OCI-LY3 (cell line): ENCODE data around the gene PCNX1.
A peak's percentile ranks its signal among the peaks of the same experiment; 100 is the strongest.

ENCODE experiments used
- H2AFZ ChIP-seq: fragments of 200-600, 300-600 bp; shearing (Covaris generic); 2 replicates; pipeline ENCODE4 v1.6.0; 2014; ENCODE audit warnings: antibody characterized with exemption, low read depth, low read length
- H3K27ac ChIP-seq: fragments of 200-600, 300-600 bp; sonication (generic); 2 replicates; pipeline ENCODE4 v1.5.1; 2014; ENCODE audit warnings: mild to moderate bottlenecking, low read length, moderate library complexity, mixed read lengths
- H3K27me3 ChIP-seq: fragments of 200-600, 300-600 bp; sonication (generic); 2 replicates; pipeline ENCODE4 v1.6.1; 2014; ENCODE audit warnings: low read depth, low read length, mixed read lengths
- H3K36me3 ChIP-seq: fragments of 200-600, 300-600 bp; sonication (generic); replicated peaks from 2 replicates; pipeline ENCODE3; 2014; ENCODE audit warnings: low read depth, low read length, mixed read lengths
- H3K4me1 ChIP-seq: fragments of 300-600, 200-600 bp; sonication (generic); 2 replicates; pipeline ENCODE4 v1.6.1; 2014; ENCODE audit warnings: low read length, mixed read lengths
- H3K4me2 ChIP-seq: fragments of 200-600, 300-600 bp; sonication (generic); 2 replicates; pipeline ENCODE4 v1.6.1; 2014; ENCODE audit warnings: low read length, mixed read lengths
- H3K4me3 ChIP-seq: fragments of 300-600, 200-600 bp; sonication (generic); 2 replicates; pipeline ENCODE4 v1.5.1; 2014; ENCODE audit warnings: antibody characterized with exemption, mild to moderate bottlenecking, low read length, moderate library complexity
- H3K79me2 ChIP-seq: fragments of 300-600, 200-600 bp; shearing (Covaris generic); 2 replicates; pipeline ENCODE4 v1.6.1; 2014; ENCODE audit warnings: mild to moderate bottlenecking, low read length, mixed read lengths
- H3K9ac ChIP-seq: fragments of 300-600, 200-600 bp; shearing (Covaris generic); 2 replicates; pipeline ENCODE4 v1.6.0; 2014; ENCODE audit warnings: mild to moderate bottlenecking, low read length, moderate library complexity
- H3K9me3 ChIP-seq: fragments of 200-600, 300-600 bp; shearing (Covaris generic); 2 replicates; pipeline ENCODE4 v1.6.1; 2014; ENCODE audit warnings: low read length, mixed read lengths; ENCODE audit not compliant: insufficient read depth
- H4K20me1 ChIP-seq: fragments of 200-600, 300-600 bp; sonication (generic); 2 replicates; pipeline ENCODE4 v1.6.1; 2016; ENCODE audit warnings: low read length, mixed read lengths; ENCODE audit not compliant: insufficient read depth
- CTCF ChIP-seq: fragments of 200-600, 300-600 bp; sonication (generic); IDR thresholded peaks from 2 replicates; pipeline ENCODE4 v1.5.1; 2014; ENCODE audit warnings: antibody characterized with exemption, low read length, low read depth
- EZH2phosphoT487 ChIP-seq: fragments of 200-600 bp; shearing (Covaris generic); IDR thresholded peaks from 2 replicates; pipeline ENCODE4 v1.6.1; 2018; ENCODE audit warnings: antibody characterized with exemption, mixed run types, low read depth

Gene PCNX1

GRCh38 chr14:71005076-71005475, 97.8 kb downstream of the PCNX1 start:
- H3K9ac ChIP-seq: no peak overlapping the region
- H3K4me1 ChIP-seq: no peaks in the 10 kb centered on the region
- H3K4me2 ChIP-seq: no peak overlapping the region
- peaks cover 3% of the 10 kb centered on the region for H3K36me3 ChIP-seq
- H2AFZ ChIP-seq: no peak overlapping the region
- no peaks in the 10 kb centered on the region for H3K27me3 ChIP-seq
- H4K20me1 ChIP-seq: no peaks in the 10 kb centered on the region
- no peak overlapping the region for H3K4me3 ChIP-seq
- H3K79me2 ChIP-seq: no peaks in the 10 kb centered on the region
- H3K27ac ChIP-seq: no peak overlapping the region
- TF ChIP-seq EZH2phosphoT487 (no peak), CTCF (no peak)
- H3K9me3 ChIP-seq: no peaks in the 10 kb centered on the region

GRCh38 chr14:71006200-71006563, 98.9 kb downstream of the PCNX1 start:
- Histone ChIP-seq H3K4me3 (no peak overlapping the region), H2AFZ (no peak overlapping the region), H3K27ac (no peak overlapping the region), H4K20me1 (no peaks in the 10 kb centered on the region), H3K27me3 (no peaks in the 10 kb centered on the region), H3K4me2 (no peak overlapping the region), H3K4me1 (no peaks in the 10 kb centered on the region), H3K9me3 (no peaks in the 10 kb centered on the region), H3K79me2 (no peaks in the 10 kb centered on the region), H3K36me3 (peaks cover 3% of the 10 kb centered on the region), H3K9ac (no peak overlapping the region)
- no peak for TF ChIP-seq EZH2phosphoT487
- no peak for TF ChIP-seq CTCF

- Histone ChIP-seq H3K4me1 (no peaks in the 10 kb centered on the region), H2AFZ (no peak overlapping the region), H3K4me2 (no peak overlapping the region), H3K9me3 (no peaks in the 10 kb centered on the region), H3K27ac (no peak overlapping the region), H4K20me1 (no peaks in the 10 kb centered on the region), H3K27me3 (no peaks in the 10 kb centered on the region), H3K79me2 (no peaks in the 10 kb centered on the region), H3K9ac (no peak overlapping the region), H3K36me3 (peaks cover 10% of the 10 kb centered on the region), H3K4me3 (no peak overlapping the region)
- TF ChIP-seq CTCF: 0 out of 2 replicates have a peak, but pooled peaks have one; percentile 29
- TF ChIP-seq EZH2phosphoT487: no peak
Observed at GRCh38 chr14:71011479-71011878, 104.2 kb downstream of the PCNX1 start.

GRCh38 chr14:71012888-71013287, 105.6 kb downstream of the PCNX1 start:
- Histone ChIP-seq H4K20me1 (no peaks in the 10 kb centered on the region), H3K36me3 (peaks cover 10% of the 10 kb centered on the region), H3K4me1 (no peaks in the 10 kb centered on the region), H2AFZ (no peak overlapping the region), H3K27ac (no peak overlapping the region), H3K4me3 (no peak overlapping the region), H3K9me3 (no peaks in the 10 kb centered on the region), H3K4me2 (no peak overlapping the region), H3K27me3 (no peaks in the 10 kb centered on the region), H3K79me2 (no peaks in the 10 kb centered on the region), H3K9ac (no peak overlapping the region)
- TF ChIP-seq EZH2phosphoT487: no peak
- no peak for TF ChIP-seq CTCF
